Thyroid gland (tissue), 4 donors: Measurements from ENCODE around the gene HYPK.

Experiments
- CTCF ChIP-seq, 6 experiments: fragments of 200-600 bp in 3 of 6; fragments of 450-650 bp in 3 of 6; sonication (generic) in 3 of 6; IDR thresholded peaks; one replicate each; pipeline ENCODE4 v1.5.1; 2016 to 2019; ENCODE audit warnings: antibody characterized with exemption in 6 of 6, mild to moderate bottlenecking in 2 of 6, inconsistent platforms in 1 of 6, moderate library complexity in 1 of 6
- POLR2A ChIP-seq, 2 donors: fragments of 450-650 bp; IDR thresholded peaks; one replicate each; pipeline ENCODE4 v1.6.1; 2017; ENCODE audit warnings: antibody characterized with exemption in 2 of 2, mild to moderate bottlenecking in 2 of 2, moderate library complexity in 1 of 2

- no peak for TF ChIP-seq CTCF (IDR thresholded peaks at IDR 0.05)
- TF ChIP-seq POLR2A (IDR thresholded peaks at IDR 0.05) = no peak
Observed at GRCh38 chr15:43792761-43793476, 7.5 kb upstream of the HYPK start.
